ENCODE results near the gene TENM3.

The TENM3 gene

DNA sequence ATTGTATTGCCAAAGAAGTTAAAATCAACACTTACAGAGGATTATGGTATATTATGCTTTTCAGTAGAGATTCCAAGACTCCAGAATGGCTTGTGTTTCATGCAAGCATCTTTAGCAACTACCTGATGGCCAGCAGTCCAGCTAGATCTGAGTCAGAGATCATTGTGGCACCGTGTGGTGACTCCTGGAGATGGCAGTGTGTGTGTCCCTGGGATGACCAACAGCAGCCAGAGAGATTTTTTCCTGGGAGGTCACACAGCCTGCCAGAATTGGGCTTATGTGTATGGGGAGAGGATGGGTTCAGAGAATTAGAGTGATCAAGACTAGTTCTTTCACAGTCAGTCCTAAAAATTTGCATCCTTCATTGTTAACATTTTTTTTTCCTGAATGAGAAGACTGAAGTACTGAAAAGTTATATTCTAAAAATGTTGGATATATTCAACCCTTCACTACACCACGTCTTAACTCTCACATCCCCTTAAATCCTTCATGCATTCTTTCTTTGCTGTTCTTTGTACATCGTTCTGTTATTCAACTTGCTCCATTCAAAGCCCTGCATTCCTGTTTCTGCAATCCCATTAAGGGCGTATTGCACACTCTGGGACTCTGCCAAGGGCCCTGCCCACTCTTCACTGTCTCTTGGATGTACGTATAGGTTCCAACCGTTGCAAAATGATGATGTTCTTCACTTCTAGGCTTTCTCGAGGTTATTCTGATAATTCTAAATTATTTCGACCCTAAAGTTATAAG, 12.4 kb downstream of the TENM3 start:
- no peak for DNase-seq

DNA sequence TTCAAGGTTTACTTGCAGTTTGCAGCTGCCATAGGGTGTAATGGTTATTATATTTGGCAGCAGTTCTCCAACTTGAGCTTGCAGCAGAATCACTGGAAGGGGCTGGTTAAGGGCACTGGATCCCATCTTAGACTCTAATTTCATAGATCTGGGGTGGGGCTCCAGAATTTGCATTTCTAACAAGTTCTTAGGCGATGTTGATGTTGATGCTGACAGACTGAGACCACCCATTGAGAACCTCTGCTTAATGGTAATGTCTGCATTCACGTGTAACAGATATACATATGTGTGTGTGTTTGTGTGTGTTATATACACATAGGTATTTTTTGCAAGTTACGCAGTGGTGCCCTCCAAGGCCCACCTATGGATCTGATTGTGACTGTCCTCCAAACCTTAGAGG, 13.8 kb downstream of the TENM3 start:
- no peak for DNase-seq

- no peak for DNase-seq
Measured at GRCh38 chr4:182257503-182257902, 14.3 kb downstream of the TENM3 start.

- no peak for DNase-seq
Measured at GRCh38 chr4:182258441-182259000, 15.3 kb downstream of the TENM3 start.

- no peak for DNase-seq
Measured at GRCh38 chr4:182261651-182262223, 18.5 kb downstream of the TENM3 start.

DNA sequence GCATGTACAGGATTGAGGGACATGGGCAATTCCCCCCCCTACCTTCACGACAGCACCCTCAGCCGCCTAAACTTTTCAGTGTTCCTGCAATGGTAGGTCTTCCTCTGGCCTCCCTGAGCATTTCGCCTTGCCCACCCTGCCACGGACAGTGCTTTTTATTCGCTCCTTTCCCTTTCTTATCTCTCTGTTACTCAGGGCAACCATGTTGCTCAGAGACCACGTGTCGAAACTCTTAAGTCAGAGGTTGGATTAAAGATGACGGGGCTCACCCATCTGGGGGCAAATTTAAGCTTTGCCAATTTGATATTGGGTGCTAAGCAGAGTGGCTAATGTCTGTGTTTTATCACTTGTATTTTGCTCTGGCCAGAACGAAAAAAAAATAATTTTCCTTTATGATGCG, 20.4 kb downstream of the TENM3 start:
- no peak for DNase-seq

GRCh38 chr4:182264139-182264752, 21.0 kb downstream of the TENM3 start:
- DNase-seq, result no peak

- no peak for DNase-seq
Measured at GRCh38 chr4:182265881-182266280, 22.7 kb downstream of the TENM3 start.

DNA sequence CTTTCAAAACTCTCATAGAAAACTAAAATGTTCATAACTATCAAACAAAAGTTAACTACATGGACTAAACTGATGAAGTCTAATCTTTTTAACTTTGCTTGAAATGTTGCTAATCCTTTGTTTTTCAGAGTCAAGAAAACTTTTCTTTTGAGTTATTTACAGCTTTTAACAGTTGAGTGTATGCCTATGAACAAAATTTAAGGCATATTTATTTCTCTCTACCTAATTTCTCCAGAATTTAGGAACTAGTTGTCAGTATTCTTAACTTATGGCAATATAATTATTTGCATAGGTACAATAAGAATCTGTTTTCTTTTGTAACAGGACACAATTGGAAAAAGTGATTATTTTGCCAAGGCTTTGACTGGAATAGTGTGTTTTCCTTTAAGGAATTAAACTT, 23.8 kb downstream of the TENM3 start:
- no peak for DNase-seq

GRCh38 chr4:182268966-182269365, 25.8 kb downstream of the TENM3 start:
- DNase-seq, result no peak

DNA sequence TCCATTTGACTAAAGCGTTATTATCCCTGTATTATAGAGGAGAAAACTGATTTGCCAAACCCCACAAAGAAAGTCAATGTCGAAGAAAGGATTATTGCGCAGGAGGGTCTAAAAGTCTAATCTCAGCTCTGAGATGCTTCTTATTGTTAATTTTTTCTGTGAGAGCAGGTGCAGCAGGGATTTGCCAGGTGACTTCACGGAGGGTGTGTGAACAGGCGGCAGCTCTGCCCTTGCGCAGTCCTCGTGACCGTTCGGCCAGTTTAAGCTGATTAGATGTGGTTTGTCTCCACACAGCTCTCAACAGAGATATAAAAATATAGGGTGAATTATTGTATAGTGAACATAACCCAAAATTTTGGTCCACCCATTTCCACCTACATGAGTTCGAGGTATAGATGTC, 28.5 kb downstream of the TENM3 start:
- no peak for DNase-seq

GRCh38 chr4:182272151-182272550, 28.9 kb downstream of the TENM3 start:
- DNase-seq, result no peak

DNA sequence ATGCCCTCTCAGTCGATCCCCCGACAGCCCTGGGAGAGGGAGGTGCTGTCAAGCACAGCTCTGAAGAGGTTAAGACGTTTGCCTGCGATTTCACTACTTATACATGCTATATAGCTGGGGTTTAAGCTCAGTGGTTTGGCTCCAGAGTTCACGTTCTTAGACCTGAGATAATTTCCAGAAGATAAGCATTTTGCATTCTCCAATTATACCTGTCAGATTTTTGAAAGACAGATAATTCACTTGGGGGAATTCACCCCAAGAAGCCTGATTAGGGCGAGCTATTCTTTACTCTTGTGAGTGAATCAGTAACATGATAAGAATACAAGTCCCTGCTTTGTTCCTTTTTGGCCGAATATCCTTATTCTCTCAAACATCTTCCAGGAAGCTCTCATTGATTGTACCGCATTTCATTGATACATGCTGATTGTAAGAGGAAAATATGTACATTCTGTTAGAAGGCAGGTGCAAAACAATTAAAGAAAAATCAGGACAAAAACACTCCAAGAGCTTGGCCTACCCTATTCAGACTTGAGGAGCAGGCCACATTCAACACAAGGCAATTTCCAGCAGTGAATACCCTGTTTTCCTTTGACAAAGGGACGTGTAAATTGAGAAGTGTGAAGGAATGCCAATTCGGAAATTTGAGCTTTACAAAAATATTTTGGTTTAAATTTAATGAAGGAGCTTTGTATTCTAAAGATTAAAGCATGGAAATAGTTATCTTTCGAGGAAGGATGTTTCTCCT, 30.2 kb downstream of the TENM3 start:
- no peak for DNase-seq

- DNase-seq, result no peak
Measured at GRCh38 chr4:182276210-182277109, 33.3 kb downstream of the TENM3 start.

DNA sequence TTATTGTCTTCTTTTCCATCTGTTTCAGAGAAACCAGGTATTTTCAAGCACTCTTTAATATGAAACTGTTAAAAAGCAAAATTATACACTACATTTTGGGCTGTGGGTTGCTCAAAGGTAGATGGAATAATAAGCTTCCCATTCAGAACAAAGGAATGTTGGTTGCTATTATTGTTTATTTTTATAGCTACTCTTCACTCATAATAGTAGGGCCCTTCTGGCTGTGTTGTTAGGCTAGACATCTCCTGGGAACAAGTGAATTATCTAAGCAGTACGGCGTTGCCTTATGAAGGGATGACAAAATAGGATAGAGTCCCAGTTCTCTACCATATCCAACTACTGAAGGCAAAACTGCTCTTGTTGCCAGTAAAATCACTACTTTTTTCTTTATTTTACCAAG, 34.2 kb downstream of the TENM3 start:
- DNase-seq, result no peak

GRCh38 chr4:182278729-182279128, 35.5 kb downstream of the TENM3 start:
- DNase-seq, result no peak

- DNase-seq, result no peak
Measured at GRCh38 chr4:182280436-182281111, 37.4 kb downstream of the TENM3 start.

DNA sequence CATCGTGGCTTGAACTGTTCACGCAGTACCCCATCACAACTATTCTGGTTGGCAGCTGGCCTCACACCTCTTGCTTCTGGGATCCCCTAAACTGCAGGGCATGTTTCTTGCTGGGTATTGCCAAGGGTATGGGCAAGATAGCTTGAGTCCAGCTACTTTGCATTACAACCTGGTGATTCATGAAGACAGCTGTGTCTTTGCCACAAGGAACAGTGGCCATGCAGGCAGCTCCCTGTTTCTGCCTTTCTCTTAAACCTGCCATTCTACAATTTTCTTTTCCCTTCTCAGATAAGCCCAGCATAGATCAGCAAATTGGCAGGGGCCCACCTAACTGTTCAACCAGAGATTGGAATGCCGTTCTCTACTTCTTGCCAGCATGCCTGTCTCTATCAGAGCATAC, 42.8 kb downstream of the TENM3 start:
- DNase-seq, result no peak

DNA sequence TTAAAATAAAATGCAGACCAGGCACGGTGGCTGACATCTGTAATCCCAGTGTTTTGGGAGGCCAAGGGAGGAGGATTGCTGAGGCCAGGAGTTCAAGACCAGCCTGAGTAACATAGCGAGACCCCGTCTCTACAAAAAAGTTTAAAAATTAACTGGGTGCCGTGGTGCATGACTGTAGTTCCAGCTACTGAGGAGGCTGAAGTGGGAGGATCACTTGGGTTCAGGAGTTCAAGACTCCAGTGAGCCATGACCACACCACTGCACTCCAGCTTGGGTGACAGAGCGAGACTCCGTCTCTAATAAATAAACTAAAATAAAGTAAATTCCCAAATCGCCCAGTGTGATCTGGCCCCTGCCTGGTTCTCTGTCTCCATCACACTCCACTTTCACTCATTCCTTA, 43.7 kb downstream of the TENM3 start:
- DNase-seq, result no peak

DNA sequence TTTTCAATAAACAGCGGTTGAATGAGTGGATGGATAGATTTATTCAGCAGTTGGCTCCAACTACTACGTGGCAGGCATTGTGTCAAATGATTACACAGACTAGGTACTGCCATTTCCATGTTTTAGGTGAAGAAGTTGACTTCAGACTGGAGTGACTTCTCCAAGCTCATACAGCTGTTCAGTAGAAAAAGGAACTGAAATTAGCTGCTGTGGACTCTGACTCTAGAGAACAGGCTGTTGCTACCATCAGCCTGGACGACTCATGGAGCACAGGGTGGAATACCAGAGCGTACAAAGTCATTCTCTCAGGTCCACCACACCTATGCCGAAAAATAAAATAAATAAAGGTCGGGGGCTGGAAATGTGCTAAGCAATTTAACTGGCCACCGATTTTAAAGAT, 45.3 kb downstream of the TENM3 start:
- DNase-seq, result no peak

GRCh38 chr4:182289809-182290208, 46.6 kb downstream of the TENM3 start:
- no peak for DNase-seq

- no peak for DNase-seq
Measured at GRCh38 chr4:182291175-182291574, 48.0 kb downstream of the TENM3 start.

Measured in NCI-H1694 (cell line).